CD4-positive, alpha-beta T cell treated with Interleukin-17A for 4 hours (primary cell): ENCODE data around the gene CHST9.

ENCODE experiments used
- DNase-seq: peaks from one replicate; pipeline ENCODE4 v3.0.0-alpha.2; 2020; ENCODE audit warnings: mixed read lengths

The CHST9 gene

DNA sequence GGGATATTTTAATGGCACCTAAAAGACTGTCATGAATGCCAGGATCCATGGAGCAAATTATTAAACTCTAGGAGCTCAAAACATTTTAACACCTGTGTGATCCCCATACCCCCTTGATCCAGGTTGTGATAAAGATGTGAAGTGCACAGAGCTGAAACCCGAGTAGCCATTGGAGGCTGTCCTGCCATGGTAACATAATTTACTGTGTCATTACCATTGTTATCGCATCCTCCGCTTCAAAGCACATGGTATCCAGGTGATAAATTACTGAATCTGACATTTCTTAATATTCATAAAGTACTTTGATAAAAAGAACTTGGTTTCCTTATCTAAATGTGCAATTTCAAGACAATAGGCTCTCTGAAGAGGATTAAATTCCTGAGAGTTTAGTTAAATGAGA is 109.3 kb downstream of the CHST9 start:
- no peak for DNase-seq

DNA sequence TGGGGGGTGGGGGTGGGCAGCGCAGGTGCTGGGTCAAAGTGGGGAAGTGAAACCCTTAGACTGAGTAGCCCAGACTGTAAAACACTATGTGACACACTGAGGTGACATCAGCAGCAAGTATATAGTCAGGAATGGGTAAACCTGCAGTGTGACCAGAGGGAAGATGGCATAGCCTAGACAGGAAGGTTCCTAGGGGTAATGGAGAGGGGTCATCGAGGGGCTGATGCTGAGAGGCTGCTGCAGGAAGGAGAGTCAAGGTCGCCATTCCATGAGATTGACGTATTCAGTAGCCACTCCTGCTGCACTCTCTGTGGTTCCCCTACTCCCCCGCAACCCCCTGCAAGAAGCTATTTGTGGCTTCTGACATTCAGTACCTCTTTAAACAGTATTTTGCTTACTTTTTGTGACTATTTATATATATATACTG is 111.7 kb downstream of the CHST9 start:
- DNase-seq: no peak

DNA sequence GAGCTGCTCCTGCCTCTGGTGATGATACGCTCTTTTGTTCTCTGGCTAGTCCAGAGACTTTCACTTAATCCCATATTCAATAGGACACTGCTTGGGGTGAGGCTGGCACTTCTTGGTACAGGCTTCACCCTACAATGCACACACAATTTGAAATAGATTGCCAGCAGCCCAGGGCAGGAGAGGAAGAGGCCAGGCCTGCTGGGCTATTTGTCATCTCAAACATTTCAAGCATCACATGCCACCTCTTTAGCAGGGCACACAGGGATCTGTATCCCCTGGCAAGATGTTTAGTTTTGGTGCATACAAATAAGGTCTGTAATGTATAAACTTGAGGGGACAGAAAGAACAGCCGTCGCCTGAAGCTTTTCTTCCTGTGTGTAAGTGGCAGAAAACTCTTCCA is 120.4 kb downstream of the CHST9 start:
- no peak for DNase-seq

DNA sequence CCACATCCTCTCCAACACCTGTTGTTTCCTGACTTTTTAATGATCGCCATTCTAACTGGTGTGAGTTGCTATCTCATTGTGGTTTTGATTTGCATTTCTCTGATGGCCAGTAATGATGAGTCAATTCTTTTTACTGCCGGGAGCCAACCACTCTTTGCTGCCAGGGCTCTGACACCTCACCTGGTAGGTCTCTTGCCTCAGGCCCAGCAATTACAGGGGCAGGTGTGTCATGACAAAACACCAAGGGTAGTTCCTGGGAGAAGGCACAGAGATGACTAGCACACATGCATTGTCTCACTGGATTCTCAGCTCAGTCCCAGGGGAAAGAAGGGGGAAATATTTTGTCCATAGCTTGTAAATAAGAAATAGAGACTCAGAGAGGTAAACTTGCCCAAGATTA is 122.3 kb downstream of the CHST9 start:
- no peak for DNase-seq

DNA sequence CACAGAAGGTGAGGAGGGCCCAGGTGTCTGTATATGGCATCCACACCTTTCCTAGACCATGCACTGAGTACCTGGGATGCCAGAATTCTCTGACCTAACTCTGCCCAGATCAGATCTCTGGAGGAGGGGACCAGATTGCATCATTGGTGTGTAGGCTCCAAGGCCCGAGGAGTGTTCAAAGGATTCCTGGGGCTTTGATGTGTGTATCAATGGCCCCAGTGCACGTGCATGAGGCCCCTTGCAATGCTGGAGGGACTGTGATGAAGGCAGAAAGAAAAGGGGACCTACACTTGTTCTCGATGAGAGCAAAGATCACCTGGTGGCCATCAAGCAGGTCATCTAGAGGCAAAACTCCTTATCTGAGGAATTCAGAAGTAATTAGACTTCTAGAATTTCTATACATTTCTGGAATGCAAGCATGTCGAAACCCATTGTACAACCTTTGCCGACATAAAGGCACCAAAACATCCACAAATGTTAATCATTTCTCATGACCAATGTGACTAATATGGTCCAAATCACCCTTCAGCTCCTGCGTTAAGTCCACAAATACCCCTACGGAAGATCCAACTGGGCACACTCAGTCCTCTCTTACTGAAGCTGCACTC is 123.5 kb downstream of the CHST9 start:
- DNase-seq: no peak

DNA sequence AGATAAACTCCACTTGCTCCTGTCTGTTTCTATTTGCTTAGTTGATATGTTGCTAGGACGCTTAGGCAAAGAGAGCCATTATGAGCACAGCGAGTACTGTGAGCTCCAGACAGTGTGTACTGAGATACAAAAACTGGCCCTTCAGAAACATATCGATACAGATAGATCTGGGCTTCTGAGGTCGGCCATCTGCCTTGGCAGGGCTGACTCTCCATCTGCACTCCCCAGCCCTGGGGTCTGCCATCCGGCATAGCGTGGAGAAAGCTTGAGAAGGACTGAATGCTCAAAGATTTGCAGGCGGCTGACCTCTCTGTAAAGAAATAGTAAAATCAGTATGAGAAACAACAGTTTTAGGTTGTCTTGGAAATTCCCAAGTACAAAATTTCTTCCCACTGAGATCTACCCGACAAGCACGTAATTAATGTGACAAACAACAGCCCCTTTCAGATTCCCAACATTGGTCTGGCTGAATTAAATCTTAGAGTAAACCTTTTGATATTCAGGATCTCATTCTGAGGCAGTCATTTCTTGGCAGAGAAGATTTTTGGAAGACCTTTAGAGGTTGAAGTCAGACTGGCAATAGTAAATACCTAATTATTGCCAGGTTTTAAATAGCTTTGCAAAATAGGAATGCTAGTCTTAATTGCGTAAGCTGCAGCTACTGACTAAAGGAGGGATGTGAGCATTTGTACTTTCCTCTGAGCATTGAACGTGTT is 127.4 kb downstream of the CHST9 start:
- DNase-seq: no peak

DNA sequence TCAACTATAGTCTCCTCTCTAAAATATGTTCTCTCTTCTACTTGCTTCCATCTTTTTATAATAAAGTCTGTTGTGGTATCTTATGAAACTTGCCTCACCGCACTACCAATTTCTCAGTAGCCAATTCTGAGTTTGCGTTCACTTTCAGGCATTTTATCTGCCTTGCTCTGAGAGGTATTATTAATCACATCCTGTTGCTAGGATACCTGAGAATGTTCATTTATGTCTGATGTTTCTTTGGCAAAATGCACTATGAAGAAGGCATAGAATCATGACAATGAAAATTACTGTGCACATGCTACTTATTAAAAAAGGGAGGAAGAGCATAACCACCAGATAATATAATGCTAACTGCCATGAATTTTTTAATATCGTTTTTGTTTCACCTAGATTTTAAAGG is 130.2 kb downstream of the CHST9 start:
- DNase-seq: no peak

DNA sequence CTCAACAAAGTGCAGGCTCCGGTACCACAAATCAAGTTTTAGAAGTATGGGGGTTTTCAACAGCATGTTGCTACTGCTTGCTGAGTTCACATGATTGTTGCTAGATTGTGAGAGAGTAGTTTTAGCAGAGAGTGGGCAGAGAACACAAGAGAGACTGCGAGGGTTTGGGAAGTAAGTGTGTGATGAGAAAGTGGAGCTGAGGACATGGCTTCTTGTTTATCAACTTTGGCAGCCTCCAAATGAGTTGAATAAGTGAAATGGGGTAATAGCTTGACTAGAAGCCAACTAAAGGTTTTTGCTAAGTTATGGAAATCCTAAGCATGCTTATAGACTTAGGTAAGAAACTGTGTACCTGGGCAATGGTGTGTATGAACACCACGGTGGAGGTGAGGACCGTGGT is 135.1 kb downstream of the CHST9 start:
- no peak for DNase-seq

DNA sequence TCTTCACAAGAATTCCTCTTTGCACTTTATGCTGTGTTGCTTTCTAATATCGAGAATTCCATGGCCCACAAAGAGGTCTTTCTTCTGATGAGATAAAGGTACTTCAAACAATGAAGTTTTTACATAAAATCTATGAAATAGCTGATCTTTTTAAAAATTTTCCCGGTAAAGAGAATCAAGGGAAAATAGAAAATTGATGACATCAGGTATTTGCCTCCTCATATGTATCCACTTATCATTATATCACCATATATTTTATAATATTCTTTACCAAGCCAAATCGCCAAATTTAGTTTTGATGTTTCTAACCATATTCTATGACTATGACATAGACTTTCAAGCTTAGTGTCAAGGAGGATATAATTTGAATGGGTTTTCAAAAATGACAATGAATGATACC is 139.8 kb downstream of the CHST9 start:
- no peak for DNase-seq

DNA sequence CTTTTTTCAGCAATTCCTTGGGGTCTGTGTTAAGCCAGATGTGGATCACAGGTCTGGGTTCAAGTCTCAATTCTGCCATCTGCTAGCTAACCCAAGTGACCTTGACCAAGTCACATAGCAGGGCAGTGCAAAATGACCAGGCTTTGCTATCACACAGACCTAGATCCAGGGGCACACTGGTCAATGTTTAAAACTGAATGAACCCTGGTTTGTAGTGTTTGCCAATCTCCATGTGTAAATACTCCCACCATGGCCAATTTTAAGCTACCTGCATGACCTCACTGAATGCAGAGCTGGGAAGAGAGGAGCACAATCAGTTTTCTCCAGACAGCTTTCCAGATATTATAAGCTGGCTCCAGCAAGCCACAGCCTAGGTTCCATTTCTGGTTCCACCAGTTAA is 142.9 kb downstream of the CHST9 start:
- no peak for DNase-seq

DNA sequence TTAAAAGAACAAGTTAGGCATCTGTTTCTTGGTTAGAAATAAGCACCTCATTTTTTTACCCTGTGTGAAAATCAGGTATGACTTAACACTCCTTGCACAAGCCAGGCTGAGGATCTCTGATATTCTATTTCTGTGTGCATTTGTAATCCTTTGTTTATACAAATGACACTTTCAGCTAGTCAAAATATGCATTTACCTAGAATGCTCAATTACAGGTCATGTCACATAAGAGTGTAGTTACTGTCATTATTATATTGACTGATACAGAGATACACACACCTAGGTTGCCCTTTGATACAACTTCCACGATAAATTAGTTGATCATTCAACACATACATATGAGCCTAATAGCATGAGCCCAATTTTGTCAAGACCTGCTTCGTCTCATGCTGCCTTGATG is 144.3 kb downstream of the CHST9 start:
- DNase-seq: no peak

DNA sequence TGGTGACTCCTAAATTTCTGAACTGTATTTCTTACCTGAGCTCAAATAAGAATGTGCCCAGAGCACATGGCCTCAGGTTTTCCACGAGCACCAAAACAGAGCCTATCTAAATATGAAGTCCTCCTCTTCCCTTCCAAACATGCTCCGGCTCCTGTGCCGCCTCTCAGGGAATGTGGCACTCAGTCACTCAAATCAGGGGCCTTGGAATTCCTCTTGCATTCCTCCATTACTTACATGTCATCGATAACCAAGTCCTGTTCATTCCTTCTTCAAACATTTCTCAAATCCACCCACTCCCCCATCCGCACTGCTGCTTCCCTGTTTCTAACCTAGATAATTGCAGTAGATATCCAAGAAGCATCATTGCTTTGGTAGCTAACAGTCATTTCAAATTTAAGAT is 151.4 kb downstream of the CHST9 start:
- DNase-seq: no peak

DNA sequence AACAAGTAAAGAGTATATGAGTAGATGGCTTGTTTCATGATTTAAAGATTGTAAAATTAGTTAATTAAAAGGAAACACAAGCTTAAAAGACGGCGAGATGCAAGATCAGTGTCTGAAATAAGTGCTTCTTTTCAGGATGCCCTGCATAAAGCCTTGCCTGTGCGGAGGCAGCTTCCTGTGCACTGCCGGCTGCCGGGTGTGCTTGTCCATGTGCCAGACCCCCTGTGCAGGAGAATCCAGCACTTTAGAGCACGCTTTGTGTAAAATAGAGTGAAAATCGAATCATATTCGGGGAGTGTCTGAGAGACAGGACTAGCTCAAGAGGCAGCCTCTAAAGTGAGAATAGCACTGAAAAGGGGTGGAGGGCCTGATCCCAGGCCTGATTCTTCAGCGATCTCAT is 154.7 kb downstream of the CHST9 start:
- DNase-seq: no peak

DNA sequence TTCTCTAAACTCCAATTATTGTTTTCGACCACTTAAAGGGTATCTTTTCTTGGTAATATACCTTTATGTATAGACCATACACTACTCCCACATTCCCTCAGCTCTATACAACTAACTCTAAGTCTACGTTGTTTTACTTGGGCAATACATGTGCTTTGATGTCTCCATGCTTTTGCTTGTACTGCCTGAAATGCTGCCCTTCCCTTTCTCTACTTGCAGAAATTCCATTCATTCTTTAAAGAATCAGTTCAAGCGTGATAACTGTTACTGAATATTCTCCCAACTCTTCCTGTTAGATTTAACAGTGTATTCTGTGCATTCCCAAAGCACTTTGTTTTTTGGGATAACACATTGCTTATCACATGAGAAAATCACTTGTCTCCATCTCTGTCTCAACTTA is 162.6 kb downstream of the CHST9 start:
- no peak for DNase-seq

DNA sequence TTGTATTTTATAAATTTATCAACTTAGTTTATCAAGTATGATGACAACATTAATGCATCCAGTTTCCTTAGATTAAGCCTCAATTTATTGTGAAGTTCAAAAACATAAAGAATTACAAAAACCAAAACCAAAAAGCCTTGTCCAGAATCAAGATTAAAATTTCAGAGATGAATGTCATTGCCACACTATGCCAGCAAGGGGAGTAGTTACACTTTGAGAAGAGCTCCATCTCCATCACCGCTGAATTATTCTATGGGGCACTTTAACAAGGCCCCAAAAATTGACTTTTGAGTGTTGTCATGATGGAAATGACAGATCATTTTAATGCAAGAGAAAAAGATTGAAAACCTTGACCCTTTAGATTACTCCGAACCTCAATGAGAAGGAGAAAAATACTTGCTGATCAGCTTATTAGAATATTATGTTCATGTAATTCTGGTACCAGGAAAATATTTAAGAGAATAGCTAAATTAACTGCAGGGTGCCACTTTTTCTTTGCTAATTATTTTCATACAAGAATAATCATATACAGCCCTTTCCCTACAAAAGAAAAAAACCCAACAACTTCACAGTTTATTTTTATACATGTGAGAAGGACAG is 167.1 kb downstream of the CHST9 start:
- DNase-seq: no peak

DNA sequence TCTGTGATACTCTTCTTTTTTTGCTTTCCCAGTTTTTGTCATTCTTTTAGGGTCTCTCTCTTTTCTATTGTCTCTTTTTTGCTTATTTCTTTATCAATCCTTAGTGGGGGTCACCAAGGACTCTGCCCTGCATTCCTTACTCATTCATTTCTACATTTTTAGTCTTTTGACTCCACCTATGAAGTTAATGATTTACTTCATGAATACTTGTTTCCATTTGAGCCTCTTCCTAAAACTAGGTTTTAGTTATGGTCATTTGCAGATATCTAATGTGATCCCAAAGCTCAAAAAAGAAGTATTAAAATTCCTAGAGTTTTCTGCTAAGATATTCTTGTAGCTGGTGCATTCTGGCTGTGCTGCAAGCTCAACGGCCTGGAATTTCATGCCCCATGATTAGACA is 170.3 kb downstream of the CHST9 start:
- DNase-seq: no peak

DNA sequence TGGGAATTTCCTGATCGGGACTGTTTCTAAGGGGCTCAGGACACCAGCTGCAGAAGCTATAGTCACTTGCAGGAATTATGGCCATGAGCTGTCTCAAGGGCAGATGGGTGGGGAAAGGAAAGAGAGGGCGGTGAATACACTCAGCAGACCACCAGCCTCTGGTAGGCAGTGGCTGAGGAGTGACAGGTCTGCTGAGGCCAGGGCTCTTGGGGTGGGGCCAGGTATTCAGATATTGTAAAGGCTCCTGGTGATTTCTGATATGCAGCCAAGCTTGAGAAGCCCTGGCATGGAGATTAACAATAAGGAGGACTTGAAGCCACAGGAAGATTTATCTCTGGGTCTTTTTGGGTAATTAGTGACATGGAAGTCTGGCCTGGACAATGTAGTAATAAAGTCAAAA is 174.3 kb downstream of the CHST9 start:
- no peak for DNase-seq

DNA sequence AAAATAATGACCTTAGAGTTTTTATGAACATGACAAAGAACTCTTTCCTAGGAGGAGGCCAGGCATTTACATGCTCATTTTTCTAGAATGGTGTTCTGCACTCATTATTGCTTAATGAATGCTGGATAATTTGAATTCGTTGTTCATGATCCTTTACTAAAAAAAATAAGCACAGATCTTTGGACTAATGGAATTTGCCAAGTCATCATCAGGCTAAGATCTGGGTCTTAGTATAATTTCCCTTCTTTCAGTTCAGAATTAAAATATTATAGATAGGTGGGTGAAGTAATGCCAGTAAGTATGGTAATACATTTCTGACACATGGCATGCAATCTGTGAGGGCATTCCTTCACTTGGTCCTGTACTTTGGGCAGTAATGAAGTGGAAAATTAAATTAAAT is 175.8 kb downstream of the CHST9 start:
- DNase-seq: no peak

DNA sequence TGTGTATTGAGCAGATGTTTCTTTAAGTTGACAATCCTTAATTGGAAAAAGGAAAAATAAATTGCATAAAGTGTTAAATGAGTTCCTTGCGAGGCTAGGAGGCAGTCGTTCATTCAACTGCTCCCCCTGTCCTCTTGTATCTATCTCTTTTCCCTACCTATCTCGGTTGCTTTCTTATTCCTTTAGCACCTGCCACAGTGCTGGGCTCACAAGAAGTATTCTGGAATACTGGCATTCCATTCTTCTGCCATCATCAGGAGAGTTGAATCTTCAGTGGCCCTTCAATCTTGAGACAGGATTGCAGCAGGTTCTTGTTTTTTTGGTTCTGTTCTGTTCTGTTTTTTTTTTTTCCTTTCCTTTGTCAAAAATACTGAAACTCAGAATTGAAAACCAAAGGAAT is 176.5 kb downstream of the CHST9 start:
- DNase-seq: no peak

DNA sequence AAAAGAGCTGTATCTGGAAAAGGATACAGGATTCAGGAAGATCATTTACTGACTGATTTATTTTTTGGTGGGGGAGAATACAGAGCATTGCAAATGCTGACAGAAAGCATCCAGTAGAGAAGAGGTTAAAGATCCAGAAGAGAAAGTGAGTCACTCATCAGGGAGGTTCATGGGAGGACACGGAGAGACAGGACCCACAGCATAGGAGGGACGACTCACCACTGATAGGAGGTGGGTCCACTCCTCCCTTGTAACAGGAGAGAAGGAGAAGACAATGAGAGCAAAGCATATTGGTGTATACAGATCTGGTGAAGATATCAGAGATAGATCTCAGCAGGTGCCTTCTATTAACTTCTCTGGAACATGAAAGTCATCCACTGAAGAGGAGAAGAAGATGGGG is 177.2 kb downstream of the CHST9 start:
- no peak for DNase-seq

DNA sequence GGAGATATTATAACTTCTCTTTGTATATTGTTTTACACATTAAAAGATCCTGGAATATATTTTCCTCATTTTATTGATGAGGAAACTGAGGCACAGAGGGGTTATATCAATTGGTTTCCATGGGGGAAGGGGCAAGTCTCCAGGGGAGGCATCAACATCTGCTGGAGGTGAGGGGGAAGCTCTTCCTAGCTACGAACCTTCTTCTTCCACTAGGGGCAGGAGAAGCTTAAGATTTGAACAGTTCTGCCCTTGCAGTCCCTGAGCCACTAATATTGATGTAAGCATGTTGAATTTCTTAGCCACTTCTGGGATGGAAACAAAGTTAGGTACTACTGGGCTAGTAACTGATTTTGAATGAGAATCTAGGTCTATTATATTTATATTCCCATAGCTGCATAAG is 179.5 kb downstream of the CHST9 start:
- DNase-seq: no peak

DNA sequence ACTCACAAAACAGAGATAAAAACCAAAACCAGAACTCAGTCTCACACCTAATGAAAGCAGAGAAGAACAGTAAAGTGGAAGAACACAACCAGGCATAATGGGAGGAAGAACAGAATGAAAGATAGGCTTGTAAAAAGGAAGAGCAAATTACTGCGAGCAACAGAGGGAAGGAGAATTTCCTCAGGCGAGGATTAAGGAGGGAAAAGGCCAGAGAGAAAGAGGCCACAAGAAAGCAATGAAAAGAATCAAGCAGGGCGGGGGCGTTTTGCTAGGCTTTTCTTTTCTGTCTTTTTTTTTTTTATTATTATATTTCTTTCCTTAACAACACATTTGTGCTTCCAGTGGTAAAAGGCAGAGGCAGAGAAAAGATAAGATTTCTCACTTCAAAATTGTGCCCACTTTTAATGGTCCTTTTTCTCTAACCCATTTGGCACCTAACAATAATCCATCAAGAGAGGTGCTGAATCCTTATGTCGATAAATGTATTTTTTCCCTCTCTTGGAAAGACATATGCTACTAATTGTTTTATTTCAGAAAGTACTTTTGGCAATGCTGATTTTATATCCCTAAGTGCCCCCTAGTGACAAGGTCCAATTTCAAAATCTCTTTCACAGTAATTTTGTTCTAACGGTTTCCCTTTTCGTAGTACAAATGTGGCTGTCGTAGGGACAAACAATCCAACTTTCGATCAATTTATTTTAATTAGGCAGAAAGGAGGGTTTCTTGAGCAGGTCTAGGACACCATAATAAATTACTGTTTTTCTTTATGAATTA is 180.9 kb downstream of the CHST9 start:
- DNase-seq: no peak

DNA sequence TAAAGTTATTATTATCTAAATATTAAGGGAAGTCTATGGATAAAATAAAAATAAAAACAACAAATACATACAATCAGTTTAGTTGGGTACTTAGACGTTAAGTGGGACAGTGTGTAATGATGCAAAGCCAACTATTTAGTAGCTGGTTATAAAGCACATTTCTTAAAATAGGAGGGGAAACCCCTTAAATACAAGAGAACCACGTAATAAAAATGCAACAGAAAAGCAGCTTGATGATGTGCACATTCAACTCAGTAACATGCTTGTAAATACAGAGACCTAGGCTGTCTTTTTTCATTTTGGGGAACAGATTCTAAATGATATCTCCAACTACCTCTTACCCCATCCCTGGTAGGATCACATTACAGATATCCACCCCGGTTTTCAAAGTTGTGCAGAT is 185.3 kb downstream of the CHST9 start:
- DNase-seq: no peak

DNA sequence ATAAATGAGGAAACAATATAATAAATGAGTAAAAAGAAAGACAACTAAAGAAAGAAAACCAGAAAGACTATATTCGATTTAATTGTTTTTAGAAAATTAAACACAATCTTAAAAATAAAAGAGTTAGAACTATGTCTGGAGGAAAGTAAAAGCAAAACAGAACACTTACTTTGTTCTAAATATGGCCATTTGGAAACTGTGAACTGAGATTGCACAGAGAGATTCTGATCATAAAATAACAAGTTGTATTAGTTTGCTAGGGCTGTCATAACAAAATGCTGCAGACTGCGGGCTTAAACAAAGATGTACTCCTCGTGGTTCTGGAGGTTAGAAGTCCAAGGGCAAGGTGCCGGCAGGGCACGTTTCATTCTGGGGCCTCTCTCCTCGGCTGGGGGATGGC is 191.5 kb downstream of the CHST9 start:
- DNase-seq: no peak
